ENCODE results near the gene GCN1.

Gene GCN1

GRCh38 chr12:120222288-120222832 lies 27.8 kb upstream of the GCN1 start:
- no peak for TF ChIP-seq CTCF (IDR thresholded peaks at IDR 0.05; ENCODE audit: low read depth, low read length)
- DNase-seq (ENCODE audit: extremely low read depth, low read depth): no peak

- no peak for DNase-seq (ENCODE audit: extremely low read depth, low read depth)
- no peak for TF ChIP-seq CTCF (IDR thresholded peaks at IDR 0.05; ENCODE audit: low read depth, low read length)
Observed at GRCh38 chr12:120221576-120221900, 27.0 kb upstream of the GCN1 start.

- no peak for DNase-seq (ENCODE audit: extremely low read depth, low read depth)
- no peak for TF ChIP-seq CTCF (IDR thresholded peaks at IDR 0.05; ENCODE audit: low read depth, low read length)
Observed at GRCh38 chr12:120220838-120221575, 26.5 kb upstream of the GCN1 start.

- DNase-seq (ENCODE audit: extremely low read depth, low read depth): no peak
- no peak for TF ChIP-seq CTCF (IDR thresholded peaks at IDR 0.05; ENCODE audit: low read depth, low read length)
Observed at GRCh38 chr12:120218680-120219606, 24.4 kb upstream of the GCN1 start.

- no peak for DNase-seq (ENCODE audit: extremely low read depth, low read depth)
- TF ChIP-seq CTCF (IDR thresholded peaks at IDR 0.05; ENCODE audit: low read depth, low read length): no peak
Observed at GRCh38 chr12:120216742-120217605, 22.5 kb upstream of the GCN1 start.

- no peak for DNase-seq (ENCODE audit: extremely low read depth, low read depth)
- no peak for TF ChIP-seq CTCF (IDR thresholded peaks at IDR 0.05; ENCODE audit: low read depth, low read length)
Observed at GRCh38 chr12:120215766-120216735, 21.5 kb upstream of the GCN1 start.
